ENCODE measurements around the gene AASDH.

GRCh38 chr4:56410247-56411062 is 23.2 kb upstream of the AASDH start:
- no peak for TF ChIP-seq GATA2 (IDR thresholded peaks at IDR 0.05; ENCODE audit: low read depth, low read length)
- no peak for TF ChIP-seq GATA3 (IDR thresholded peaks at IDR 0.05; ENCODE audit: low read depth, low read length)
